Right hindlimb (tissue), 1 donor: ENCODE data around the gene MAZ.
"Not testable (repeated sequence)": the region's sequence is repeated elsewhere in the genome, so short reads cannot be mapped to it uniquely, and the experiment has no call there.

Experiments used
- DNase-seq: peaks from one replicate; pipeline ENCODE4 v3.0.0-alpha.2; 2018

The MAZ gene

DNA sequence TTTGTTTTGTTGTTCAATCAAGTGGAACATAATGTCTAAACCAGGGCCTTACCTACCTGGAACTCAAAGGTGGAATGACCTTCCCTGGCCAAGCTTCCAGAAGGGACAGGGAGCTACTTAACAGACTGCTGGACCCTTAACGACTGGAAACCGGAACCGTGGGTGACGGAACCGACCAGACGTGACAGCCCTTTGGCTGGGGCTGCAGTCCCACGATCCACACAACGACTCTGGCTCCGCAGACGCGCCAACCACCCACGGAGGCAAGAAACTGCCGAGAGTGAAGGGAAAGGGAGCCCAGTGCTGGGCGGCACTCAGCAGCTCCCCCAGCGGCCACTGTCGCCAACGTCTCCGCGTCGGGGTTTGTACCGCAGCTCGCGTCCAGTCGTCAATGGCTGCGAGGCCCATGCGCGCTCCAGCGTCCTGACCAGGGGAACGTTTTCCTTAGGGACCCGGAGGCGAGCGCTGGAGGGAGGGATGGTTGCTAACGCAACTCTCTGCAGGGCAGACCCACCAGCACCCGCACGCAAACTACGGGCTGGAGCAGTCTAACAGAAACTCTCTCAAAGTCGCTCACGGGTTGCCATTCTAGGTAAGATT, 21.3 kb upstream of the MAZ start:
- DNase-seq, result peak; percentile 74

DNA sequence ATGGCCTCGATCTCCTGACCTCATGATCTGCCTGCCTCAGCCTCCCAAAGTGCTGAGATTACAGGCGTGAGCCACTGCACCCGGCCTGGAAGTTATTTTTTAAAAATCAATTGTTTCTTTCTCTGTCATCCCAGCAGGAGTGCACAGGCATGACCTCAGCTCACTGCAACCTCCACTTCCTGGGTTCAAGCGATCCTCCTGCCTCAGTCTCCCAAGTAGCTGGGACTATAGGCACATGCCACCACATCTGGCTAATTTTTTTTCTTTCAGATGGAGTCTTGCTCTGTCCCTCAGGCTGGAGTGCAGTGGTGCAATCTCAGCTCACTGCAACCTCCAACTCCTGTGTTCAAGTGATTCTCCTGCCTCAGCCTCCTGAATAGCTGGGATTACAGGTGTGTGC, 19.2 kb upstream of the MAZ start:
- not testable (repeated sequence) for DNase-seq

DNA sequence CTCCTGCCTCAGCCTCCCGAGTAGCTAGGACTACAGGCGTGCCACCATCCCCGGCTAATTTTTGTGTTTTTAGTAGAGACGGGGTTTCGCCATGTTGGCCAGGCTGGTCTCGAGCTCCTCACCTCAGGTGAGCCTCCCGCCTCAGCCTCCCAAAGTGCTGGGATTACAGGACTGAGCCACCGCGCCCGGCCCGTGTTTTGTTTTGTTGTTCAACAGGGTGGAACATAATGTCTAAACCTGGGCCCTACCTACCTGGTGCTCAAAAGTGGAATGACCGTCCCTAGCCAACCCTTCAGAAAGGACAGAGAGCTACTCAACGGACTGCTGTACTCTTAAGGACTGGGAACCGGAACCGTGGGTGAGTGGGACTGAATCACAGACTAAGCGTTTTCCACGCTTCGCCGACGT, 16.6 kb upstream of the MAZ start:
- no peak for DNase-seq

DNA sequence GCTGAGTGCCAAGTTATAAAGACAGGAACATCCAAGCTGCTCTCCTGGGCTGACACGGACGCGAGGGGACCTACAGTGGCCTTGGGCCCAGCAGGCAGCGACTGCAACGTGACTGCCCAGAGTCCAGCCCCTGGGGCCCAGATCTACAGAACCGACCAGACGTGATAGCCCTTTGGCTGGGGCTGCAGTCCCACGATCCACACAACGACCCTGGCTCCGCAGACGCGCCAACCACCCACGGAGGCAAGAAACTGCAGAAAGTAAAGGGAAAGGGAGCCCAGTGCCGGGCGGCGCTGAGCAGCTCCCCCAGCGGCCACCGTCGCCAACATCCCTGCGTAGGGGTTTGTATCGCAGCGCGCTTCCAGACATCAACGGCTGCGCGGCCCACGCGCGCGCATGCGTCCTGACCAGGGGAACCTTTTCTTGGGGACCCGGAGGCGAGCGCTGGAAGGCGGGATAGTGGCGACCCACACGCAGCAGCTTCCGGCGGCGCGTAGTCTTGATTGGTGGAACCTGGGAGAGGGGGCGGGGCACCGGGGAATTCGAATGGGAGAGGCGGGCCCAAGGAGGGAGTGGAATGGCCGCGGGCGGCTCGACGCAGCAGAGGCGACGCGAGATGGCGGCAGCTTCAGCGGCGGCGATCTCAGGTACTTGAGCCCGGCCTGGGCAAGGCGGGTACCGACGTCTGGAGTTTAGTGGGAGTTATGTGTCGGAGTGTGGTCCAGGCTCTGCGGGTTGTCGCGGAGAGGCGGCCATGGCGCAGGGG, 16.0 kb upstream of the MAZ start, which contains the start of gene KIF22:
TSS of gene KIF22 (plus strand) at position 569 of the 766 bp plus-strand sequence. CDS start at position 578, 9 bp downstream.
- DNase-seq, result peak; percentile 99

DNA sequence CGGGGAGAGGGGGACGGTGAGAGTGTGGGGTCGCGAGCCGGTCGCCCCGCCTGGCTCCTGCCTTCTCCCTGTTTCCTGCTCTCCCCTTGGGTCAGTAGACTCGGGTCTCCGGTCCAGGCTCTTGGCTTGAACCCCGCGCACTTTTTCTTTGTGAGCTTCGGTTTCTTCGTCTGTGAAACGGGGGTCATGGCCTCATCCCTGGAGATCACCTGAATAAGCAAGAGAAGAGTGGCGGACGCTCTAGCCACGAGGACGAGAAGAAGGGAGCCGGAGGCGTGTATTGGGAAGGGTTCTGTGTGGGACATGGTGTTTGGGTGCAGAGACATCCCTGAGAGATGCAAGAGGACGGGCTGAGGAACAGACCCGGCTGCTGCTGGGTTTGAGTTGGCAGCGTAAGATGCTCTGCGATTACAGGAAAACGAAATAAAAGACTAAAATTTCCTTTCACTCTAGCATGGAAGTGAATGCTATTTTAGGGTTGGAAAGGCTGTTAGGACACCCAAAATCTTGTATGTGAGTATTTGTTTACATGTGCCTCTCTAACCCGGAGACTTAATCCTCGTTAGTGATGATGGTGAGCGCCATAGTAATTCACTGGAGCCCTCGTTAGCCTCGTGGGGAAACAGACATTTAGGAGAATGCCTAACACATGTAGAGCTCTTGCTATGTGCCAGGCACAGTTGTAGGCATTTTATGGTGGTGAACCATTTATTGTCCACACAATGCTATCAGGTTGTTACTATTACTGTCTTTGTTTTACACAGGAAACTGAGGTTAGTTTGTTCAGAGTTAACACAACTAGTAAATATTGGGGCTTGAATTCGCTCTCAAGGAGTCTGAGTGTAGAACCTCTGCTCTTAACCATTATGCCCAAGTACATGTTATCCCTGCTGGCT, 15.1 kb upstream of the MAZ start:
- no peak for DNase-seq

DNA sequence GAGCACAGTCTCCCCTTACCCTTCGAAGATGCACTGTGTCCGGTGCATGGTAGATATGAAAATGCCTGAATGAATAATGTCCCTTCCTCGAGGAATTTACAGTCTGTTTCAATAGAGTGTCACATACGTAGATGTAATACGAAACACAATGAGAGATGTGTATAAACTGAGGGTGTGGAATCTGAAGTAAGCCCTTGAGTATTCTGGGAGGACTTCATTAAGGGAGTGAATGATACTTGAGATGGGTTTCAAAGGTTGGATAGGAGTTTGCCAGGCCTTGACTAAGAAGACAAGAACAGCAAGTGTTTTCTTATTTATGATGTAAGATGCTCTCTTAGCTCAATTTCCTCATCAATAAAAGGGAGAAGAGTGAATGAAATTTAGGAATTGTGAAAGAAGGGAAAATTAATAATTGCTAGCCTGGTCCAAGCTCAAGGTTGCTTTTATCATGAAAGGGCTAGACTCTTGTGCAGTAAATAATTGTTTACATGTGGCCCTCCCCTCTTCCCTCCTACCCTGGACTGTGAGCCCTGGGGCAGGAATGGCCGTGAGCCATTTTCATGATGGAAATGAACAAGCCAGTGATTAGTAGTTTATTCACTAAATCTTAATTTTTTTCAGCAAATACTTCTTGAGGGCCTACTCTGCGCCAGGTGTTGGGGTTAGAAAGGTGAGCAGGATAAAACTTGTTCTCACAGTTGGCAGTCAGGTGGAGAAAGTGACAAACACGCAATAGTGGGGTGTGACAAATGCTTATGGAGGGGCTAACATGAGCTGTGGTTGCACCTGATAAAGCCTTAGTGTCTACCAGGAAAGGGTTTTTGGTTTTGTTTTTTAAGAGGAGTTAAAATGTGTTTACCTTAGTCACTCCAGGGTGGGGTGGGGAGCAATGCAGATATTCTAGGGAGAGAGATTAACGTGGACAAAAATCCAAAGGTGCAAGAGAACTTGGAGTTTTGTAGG, 14.2 kb upstream of the MAZ start:
- no peak for DNase-seq

DNA sequence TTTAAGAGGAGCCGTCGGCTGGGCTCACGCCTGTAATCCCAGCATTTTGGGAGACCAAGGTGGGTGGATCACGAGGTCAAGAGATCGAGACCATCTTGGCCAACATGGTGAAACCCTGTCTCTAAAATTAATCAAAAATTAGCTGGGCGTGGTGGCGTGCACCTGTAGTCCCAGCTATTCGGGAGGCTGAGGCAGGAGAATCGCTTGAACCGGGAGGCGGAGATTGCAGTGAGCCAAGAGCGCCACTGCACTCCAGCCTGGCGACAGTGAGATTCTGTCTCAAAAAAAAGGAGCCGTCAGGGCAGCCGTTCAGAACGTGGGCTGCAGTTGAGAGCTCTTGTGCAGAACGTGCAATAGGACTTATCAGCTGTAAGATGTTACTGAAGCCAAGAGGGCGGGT, 13.2 kb upstream of the MAZ start:
- DNase-seq, result not testable (repeated sequence)

DNA sequence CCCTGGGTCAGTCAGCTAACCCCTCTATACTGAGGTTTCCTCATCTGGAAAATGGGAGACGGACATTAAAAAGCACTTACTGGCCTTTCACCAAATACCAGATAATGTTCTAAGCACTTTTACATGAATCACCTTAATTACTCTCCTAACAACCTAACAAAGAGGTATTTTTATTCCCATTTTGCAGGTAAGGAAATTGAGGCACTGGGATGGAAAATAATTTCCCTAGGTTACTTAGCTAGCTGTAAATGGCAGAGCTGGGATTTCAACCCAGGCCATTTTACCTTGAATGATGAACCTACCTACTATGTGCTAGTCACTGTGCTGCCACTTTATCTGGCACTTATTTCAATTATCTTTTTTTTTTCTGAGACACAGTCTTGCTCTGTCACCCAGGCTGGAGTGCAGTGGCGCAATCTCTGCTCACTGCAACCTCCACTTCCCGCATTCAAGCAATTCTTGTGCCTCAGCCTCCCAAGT, 12.1 kb upstream of the MAZ start:
- no peak for DNase-seq

DNA sequence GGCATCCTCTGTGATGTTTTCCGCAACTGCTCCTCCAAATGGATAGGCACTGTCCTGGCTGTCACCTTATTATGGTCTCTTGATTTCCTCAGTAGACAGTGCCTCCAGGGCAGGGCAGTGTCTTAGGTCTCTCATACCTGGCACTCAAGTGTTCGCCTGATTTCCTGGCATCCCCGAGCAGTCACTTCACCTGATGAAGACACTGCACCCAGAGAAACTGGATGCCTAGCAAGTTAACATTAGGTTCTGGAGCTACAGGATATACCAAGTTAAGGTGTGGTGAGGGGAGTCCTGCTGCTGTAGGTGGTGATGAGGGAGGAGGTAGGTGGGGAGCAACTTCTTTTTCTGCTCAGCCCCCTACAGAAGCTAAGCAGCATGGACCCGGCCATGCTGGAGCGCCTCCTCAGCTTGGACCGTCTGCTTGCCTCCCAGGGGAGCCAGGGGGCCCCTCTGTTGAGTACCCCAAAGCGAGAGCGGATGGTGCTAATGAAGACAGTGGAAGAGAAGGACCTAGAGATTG, 3.9 kb upstream of the MAZ start:
- DNase-seq, result no peak

DNA sequence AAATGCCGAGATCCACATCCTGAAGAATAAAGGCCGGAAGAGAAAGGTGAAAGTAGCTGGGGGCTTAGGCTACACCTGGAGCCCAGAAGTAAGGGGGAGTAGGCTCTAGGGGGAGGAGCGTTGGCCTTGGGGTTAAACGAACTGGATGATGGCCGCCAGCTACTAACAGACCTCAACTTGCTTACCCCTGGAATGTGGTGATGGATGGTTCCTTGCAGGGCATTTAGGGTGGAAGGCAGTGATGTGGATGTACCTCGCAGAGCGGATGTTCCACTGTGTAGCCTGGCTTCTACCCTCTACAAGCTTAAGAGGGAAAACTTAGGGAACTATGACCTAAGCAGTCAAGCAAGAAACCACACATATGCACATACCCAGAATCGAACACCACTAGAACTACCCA, 2.3 kb upstream of the MAZ start:
- no peak for DNase-seq

DNA sequence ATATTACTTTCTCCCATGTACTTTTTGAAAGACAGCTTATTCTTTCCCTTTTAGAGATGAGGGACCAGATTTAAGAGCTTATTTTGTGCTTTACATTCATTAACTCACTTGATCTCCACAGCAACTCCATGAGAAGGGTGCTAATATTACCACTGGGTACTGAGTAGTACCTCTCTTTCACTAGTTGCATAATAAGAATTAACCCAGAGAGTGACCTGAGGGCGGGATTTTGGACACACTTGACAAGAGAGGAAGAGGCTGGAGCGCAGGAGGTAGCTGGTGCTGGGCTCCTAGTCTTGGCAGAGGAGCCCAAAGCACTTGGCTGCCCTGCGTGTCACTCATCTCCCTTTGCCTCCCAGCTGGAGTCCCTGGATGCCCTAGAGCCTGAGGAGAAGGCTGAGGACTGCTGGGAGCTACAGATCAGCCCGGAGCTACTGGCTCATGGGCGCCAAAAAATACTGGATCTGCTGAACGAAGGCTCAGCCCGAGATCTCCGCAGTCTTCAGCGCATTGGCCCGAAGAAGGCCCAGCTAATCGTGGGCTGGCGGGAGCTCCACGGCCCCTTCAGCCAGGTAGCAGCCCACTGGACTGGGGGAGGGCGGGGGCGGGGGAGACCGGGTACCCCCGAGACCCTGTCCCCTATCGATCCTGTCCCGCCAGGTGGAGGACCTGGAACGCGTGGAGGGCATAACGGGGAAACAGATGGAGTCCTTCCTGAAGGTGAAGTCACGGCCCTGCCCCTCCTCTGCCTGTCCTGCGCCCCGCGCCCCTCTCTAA, 1.7 kb upstream of the MAZ start:
- no peak for DNase-seq

DNA sequence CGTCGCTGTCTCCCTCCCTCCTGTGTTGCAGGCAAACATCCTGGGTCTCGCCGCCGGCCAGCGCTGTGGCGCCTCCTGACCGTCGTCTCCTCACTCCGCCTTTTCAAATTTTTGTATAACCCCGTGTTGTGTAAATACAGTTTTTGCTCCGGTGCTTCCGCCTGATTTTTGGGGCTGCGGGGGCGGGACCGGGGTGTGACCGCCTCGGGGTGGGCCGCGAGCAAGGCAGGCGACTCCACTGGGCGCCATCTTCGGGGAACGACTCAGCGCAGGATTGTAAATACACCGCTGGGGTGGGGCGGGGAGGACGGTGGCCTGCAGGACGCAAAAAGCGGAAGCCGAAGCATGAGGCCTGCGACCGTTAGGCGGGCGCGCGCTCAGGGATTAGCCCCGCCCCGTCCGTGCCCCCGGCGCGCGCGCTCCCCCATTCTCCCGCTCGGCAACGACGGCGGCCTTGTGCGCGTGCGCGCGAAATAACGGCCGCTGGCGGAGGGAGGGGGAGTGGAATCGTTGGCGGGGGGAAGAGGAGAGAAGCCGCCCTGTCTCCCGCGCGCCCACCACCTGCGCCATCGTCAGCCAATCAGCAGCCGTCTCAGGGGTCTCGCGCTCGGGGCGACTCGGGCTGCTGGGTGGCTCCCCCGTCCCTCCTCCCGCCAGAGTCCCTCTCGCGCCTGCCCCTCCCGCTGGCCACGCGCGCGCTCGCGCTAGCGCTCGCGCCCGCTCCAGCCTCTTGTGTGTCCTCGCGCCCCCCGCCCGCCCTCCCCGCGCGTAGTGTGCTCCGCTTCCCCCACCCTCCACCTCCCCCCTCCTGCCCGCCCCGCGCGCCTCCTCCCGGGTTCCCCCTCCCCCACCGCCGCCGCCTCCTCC, 864 bp upstream of the MAZ start:
- peak; percentile 99 for DNase-seq

DNA sequence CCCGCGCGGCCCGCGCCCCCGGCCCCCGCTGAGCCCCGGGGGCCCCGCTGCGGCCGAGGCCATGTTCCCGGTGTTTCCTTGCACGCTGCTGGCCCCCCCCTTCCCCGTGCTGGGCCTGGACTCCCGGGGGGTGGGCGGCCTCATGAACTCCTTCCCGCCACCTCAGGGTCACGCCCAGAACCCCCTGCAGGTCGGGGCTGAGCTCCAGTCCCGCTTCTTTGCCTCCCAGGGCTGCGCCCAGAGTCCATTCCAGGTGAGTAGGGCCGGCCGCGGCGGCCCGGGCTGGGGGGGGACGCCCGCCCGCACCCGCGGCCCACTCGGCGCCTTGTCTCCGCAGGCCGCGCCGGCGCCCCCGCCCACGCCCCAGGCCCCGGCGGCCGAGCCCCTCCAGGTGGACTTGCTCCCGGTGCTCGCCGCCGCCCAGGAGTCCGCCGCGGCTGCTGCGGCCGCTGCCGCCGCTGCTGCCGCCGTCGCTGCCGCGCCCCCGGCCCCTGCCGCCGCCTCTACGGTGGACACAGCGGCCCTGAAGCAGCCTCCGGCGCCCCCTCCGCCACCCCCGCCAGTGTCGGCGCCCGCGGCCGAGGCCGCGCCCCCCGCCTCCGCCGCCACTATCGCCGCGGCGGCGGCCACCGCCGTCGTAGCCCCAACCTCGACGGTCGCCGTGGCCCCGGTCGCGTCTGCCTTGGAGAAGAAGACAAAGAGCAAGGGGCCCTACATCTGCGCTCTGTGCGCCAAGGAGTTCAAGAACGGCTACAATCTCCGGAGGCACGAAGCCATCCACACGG, 504 bp downstream of the MAZ start:
- DNase-seq, result peak; percentile 82

DNA sequence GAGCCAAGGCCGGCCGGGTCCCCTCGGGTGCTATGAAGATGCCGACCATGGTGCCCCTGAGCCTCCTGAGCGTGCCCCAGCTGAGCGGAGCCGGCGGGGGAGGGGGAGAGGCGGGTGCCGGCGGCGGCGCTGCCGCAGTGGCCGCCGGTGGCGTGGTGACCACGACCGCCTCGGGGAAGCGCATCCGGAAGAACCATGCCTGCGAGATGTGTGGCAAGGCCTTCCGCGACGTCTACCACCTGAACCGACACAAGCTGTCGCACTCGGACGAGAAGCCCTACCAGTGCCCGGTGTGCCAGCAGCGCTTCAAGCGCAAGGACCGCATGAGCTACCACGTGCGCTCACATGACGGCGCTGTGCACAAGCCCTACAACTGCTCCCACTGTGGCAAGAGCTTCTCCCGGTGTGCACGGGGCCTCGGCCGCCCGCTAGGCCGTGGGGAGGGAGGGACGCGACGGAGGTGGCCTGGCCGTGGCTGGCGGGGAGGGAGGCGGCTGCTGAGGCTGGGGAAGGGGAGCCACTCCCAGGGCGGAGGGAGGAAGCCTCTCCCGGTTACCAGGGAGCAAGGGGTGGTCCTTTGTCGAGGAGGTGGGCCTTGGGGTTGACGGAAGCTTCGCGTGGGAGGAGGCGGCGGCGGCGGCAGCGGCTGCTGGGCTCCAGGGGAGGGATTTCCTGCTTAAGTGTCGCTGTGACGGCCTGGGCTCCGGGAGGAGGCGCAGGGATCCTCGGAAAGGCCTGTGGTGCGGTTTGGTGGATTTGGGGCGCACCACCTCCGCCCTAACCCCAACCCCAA, 1.3 kb downstream of the MAZ start:
- DNase-seq, result peak; percentile 94

DNA sequence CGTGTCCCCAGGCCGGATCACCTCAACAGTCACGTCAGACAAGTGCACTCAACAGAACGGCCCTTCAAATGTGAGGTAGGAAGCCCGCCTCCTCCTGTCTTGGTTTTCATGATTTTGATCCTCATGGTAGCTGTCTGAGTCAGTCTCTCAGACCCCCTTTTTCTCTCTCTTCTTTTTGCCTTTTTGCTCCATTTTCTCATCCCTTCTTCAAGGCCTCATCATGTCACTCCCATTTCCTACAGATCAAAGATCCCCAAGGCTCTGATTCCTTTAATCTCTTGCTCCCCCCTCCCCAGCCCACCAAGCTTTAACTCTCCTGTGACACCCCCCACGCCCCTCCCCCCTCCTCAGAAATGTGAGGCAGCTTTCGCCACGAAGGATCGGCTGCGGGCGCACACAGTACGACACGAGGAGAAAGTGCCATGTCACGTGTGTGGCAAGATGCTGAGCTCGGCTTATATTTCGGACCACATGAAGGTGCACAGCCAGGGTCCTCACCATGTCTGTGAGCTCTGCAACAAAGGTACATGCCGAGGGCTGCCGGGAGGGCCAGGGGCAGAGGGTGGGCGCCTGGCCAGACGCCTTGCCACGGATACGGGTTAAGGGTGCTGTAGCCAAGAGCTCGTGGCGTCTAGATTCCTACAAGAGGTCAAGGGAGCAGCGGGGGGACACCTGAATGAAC, 2.0 kb downstream of the MAZ start:
- DNase-seq, result no peak

DNA sequence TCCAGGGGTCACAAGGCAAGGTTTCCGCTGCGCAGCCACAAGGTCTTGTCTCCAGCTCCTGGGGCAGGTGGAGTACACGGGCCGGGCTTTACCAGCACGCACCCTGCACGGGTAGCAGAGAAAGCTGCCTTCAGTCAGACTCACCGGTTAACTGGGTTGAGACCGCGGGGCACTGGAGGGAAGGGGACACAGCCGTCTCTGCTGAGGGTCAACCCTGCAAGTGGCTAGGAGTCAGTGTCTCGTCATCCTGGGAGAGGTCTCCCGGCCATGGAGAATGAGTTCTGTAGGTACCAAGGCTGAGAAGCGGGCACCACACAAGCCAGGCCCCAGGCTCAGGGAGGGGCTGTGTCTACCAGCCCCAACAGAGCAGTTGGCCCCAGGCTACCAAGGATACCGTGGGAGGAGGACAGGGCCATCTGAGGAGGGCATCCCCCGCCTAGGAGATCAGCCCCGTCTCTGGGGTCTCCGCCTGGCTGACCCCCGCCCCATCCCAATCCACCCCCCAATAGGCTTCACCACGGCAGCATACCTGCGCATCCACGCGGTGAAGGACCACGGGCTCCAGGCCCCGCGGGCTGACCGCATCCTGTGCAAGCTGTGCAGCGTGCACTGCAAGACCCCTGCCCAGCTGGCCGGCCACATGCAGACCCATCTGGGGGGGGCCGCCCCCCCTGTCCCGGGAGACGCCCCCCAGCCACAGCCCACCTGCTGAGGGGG, 2.9 kb downstream of the MAZ start:
- no peak for DNase-seq
